Memory B cell (primary cell): Measurements from ENCODE around the gene PTBP1.
A peak's percentile ranks its signal among the peaks of the same experiment; 100 is the strongest.

ENCODE experiments used
- ATAC-seq: fragments of 150-1000 bp; cut with Tn5 transposase; 2 replicates; pipeline ENCODE4 v1.10.0; 2021; ENCODE audit warnings: low read depth, mild to moderate bottlenecking, moderate library complexity
- DNase-seq, 2 donors: peaks; one replicate each; pipeline ENCODE4 v3.0.0; 2022; ENCODE audit warnings: low spot score in 2 of 2
- H3K27ac Mint-ChIP-seq: one replicate; pipeline ENCODE4 v1.8.0; 2022; ENCODE audit warnings: mild to moderate bottlenecking, moderate library complexity, mixed read lengths
- H3K27me3 Mint-ChIP-seq: one replicate; pipeline ENCODE4 v1.8.0; 2022; ENCODE audit warnings: mixed read lengths
- H3K36me3 Mint-ChIP-seq: one replicate; pipeline ENCODE4 v1.8.0; 2022; ENCODE audit warnings: mild to moderate bottlenecking, mixed read lengths
- H3K4me1 Mint-ChIP-seq: one replicate; pipeline ENCODE4 v1.8.0; 2022; ENCODE audit warnings: mixed read lengths
- H3K4me3 Mint-ChIP-seq: one replicate; pipeline ENCODE4 v1.8.0; 2022; ENCODE audit warnings: mild to moderate bottlenecking, moderate library complexity, mixed read lengths
- H3K9me3 Mint-ChIP-seq: one replicate; pipeline ENCODE4 v1.8.0; 2022; ENCODE audit warnings: mixed read lengths

PTBP1 gene

GRCh38 chr19:763869-764268, 33.4 kb upstream of the PTBP1 start:
- ATAC-seq (no peak), DNase-seq (no peak)
- Mint-ChIP-seq H3K4me3 (no peak overlapping the region), H3K27ac (no peak overlapping the region), H3K4me1 (no peaks in the 10 kb centered on the region), H3K36me3 (peaks cover 2% of the 10 kb centered on the region), H3K27me3 (peaks cover 5% of the 10 kb centered on the region), H3K9me3 (peaks cover 3% of the 10 kb centered on the region)

GRCh38 chr19:764301-764700, 33.0 kb upstream of the PTBP1 start:
- Mint-ChIP-seq H3K4me3 (no peak overlapping the region), H3K9me3 (peaks cover 3% of the 10 kb centered on the region), H3K27me3 (peaks cover 5% of the 10 kb centered on the region), H3K27ac (no peak overlapping the region), H3K36me3 (peaks cover 2% of the 10 kb centered on the region), H3K4me1 (no peaks in the 10 kb centered on the region)
- DNase-seq (no peak), ATAC-seq (no peak)

- H3K4me3 Mint-ChIP-seq, result no peak overlapping the region
- no peak overlapping the region for H3K27ac Mint-ChIP-seq
- H3K27me3 Mint-ChIP-seq, result peaks cover 5% of the 10 kb centered on the region
- H3K9me3 Mint-ChIP-seq, result no peaks in the 10 kb centered on the region
- ATAC-seq (no peak), DNase-seq (no peak)
- peaks cover 2% of the 10 kb centered on the region for H3K36me3 Mint-ChIP-seq
- H3K4me1 Mint-ChIP-seq, result peaks cover 1% of the 10 kb centered on the region
These were observed 32.0 kb upstream of the PTBP1 start for GRCh38 chr19:765179-765738.

- Mint-ChIP-seq H3K4me3 (no peak overlapping the region), H3K9me3 (no peaks in the 10 kb centered on the region), H3K27ac (no peak overlapping the region), H3K27me3 (peaks cover 9% of the 10 kb centered on the region), H3K36me3 (peaks cover 2% of the 10 kb centered on the region), H3K4me1 (peaks cover 3% of the 10 kb centered on the region)
- DNase-seq (no peak), ATAC-seq (no peak)
These were observed 28.8 kb upstream of the PTBP1 start for GRCh38 chr19:768424-768823.

GRCh38 chr19:769616-770015, 27.6 kb upstream of the PTBP1 start:
- Mint-ChIP-seq H3K9me3 (no peaks in the 10 kb centered on the region), H3K27ac (no peak overlapping the region), H3K36me3 (peaks cover 2% of the 10 kb centered on the region), H3K4me3 (no peak overlapping the region), H3K4me1 (peaks cover 3% of the 10 kb centered on the region), H3K27me3 (peaks cover 9% of the 10 kb centered on the region)
- ATAC-seq (no peak), DNase-seq (no peak)

GRCh38 chr19:771332-771785, 25.9 kb upstream of the PTBP1 start:
- Mint-ChIP-seq H3K27me3 (peaks cover 9% of the 10 kb centered on the region), H3K9me3 (no peaks in the 10 kb centered on the region), H3K4me1 (peaks cover 3% of the 10 kb centered on the region), H3K4me3 (no peak overlapping the region), H3K36me3 (peaks cover 2% of the 10 kb centered on the region), H3K27ac (no peak overlapping the region)
- peak; percentile 67 for ATAC-seq
- DNase-seq, result peak in 1 of 2 donors; percentile 32

GRCh38 chr19:772063-772462, 25.2 kb upstream of the PTBP1 start:
- H3K27ac Mint-ChIP-seq, result peak overlapping the region; percentile 22
- ATAC-seq, result no peak
- H3K36me3 Mint-ChIP-seq, result no peaks in the 10 kb centered on the region
- H3K9me3 Mint-ChIP-seq, result no peaks in the 10 kb centered on the region
- DNase-seq, result no peak
- H3K4me1 Mint-ChIP-seq, result peaks cover 3% of the 10 kb centered on the region
- no peak overlapping the region for H3K4me3 Mint-ChIP-seq
- H3K27me3 Mint-ChIP-seq, result peaks cover 6% of the 10 kb centered on the region

- Mint-ChIP-seq H3K4me3 (no peak overlapping the region), H3K27ac (no peak overlapping the region), H3K4me1 (peaks cover 3% of the 10 kb centered on the region), H3K9me3 (no peaks in the 10 kb centered on the region), H3K36me3 (no peaks in the 10 kb centered on the region), H3K27me3 (peaks cover 4% of the 10 kb centered on the region)
- ATAC-seq (no peak), DNase-seq (no peak)
These were observed 24.4 kb upstream of the PTBP1 start for GRCh38 chr19:772730-773436.

- Mint-ChIP-seq H3K27ac (no peak overlapping the region), H3K4me1 (no peaks in the 10 kb centered on the region), H3K4me3 (no peak overlapping the region), H3K27me3 (peaks cover 4% of the 10 kb centered on the region), H3K9me3 (no peaks in the 10 kb centered on the region), H3K36me3 (no peaks in the 10 kb centered on the region)
- ATAC-seq (no peak), DNase-seq (no peak)
These were observed 20.7 kb upstream of the PTBP1 start for GRCh38 chr19:776549-776948.

- DNase-seq, result no peak
- H3K27me3 Mint-ChIP-seq, result no peaks in the 10 kb centered on the region
- no peaks in the 10 kb centered on the region for H3K4me1 Mint-ChIP-seq
- ATAC-seq, result no peak
- no peak overlapping the region for H3K27ac Mint-ChIP-seq
- H3K9me3 Mint-ChIP-seq, result no peaks in the 10 kb centered on the region
- no peak overlapping the region for H3K4me3 Mint-ChIP-seq
- H3K36me3 Mint-ChIP-seq, result no peaks in the 10 kb centered on the region
These were observed 18.2 kb upstream of the PTBP1 start for GRCh38 chr19:778910-779653.

- Mint-ChIP-seq H3K27ac (no peak overlapping the region), H3K9me3 (no peaks in the 10 kb centered on the region), H3K27me3 (no peaks in the 10 kb centered on the region), H3K4me3 (no peak overlapping the region), H3K36me3 (no peaks in the 10 kb centered on the region), H3K4me1 (no peaks in the 10 kb centered on the region)
- no peak for ATAC-seq
- DNase-seq, result no peak
These were observed 16.3 kb upstream of the PTBP1 start for GRCh38 chr19:780935-781334.

GRCh38 chr19:781800-782184, 15.5 kb upstream of the PTBP1 start:
- Mint-ChIP-seq H3K27me3 (no peaks in the 10 kb centered on the region), H3K4me3 (no peak overlapping the region), H3K9me3 (no peaks in the 10 kb centered on the region), H3K36me3 (no peaks in the 10 kb centered on the region), H3K4me1 (no peaks in the 10 kb centered on the region), H3K27ac (no peak overlapping the region)
- no peak for ATAC-seq
- no peak for DNase-seq

GRCh38 chr19:782185-782877, 14.9 kb upstream of the PTBP1 start:
- no peaks in the 10 kb centered on the region for H3K4me1 Mint-ChIP-seq
- ATAC-seq (no peak), DNase-seq (no peak)
- no peaks in the 10 kb centered on the region for H3K9me3 Mint-ChIP-seq
- no peaks in the 10 kb centered on the region for H3K36me3 Mint-ChIP-seq
- H3K27me3 Mint-ChIP-seq, result no peaks in the 10 kb centered on the region
- H3K27ac Mint-ChIP-seq, result no peak overlapping the region
- H3K4me3 Mint-ChIP-seq, result no peak overlapping the region
